ENCODE results near the gene LIPT2. TPM values are rescaled to one million over a fixed set of nuclear protein-coding genes. Genes with fewer than 3 reads are reported as not detected.

Gene LIPT2
- total RNA-seq, 4 donors from 2014 or later: 0.45 to 3.4 (median 3.1) TPM

GRCh38 chr11:74490941-74491340 lies 2.6 kb downstream of the LIPT2 start:
- ATAC-seq: no peak
- 79 to 87% methylated on average over 3 to 4 of the region's 4 CpGs for WGBS, 2 donors (ENCODE audit: low coverage in 1 of 2)
- Histone ChIP-seq H3K27me3 (no peaks in the 10 kb centered on the region), H3K4me3 (no peak overlapping the region), H3K4me1 (peaks cover 0 to 17% (median 3%) of the 10 kb centered on the region in 3 donors), H3K27ac (no peak overlapping the region), H3K36me3 (no peaks in the 10 kb centered on the region), H3K9me3 (no peaks in the 10 kb centered on the region)
- TF ChIP-seq POLR2AphosphoS5 (IDR thresholded peaks at IDR 0.05): no peak
- no peak for TF ChIP-seq CTCF (IDR thresholded peaks at IDR 0.05)
- TF ChIP-seq POLR2A (IDR thresholded peaks at IDR 0.05): no peak
- no peak for TF ChIP-seq EP300 (IDR thresholded peaks at IDR 0.05)

- no peaks in the 10 kb centered on the region for H3K9me3 ChIP-seq
- no peak for ATAC-seq
- TF ChIP-seq EP300 (IDR thresholded peaks at IDR 0.05) (no peak), POLR2A (IDR thresholded peaks at IDR 0.05) (no peak), CTCF (IDR thresholded peaks at IDR 0.05) (no peak), POLR2AphosphoS5 (IDR thresholded peaks at IDR 0.05) (no peak)
- H3K4me3 ChIP-seq: no peak overlapping the region
- no peak overlapping the region for H3K27ac ChIP-seq
- H3K4me1 ChIP-seq: peaks cover 0 to 8% (median 0%) of the 10 kb centered on the region in 3 donors
- no peaks in the 10 kb centered on the region for H3K36me3 ChIP-seq
- no peaks in the 10 kb centered on the region for H3K27me3 ChIP-seq
- 60 to 75% methylated on average over 1 of the region's 1 CpG for WGBS, 2 donors (ENCODE audit: low coverage in 1 of 2)
Measured at GRCh38 chr11:74487875-74488274, 5.6 kb downstream of the LIPT2 start.

DNA sequence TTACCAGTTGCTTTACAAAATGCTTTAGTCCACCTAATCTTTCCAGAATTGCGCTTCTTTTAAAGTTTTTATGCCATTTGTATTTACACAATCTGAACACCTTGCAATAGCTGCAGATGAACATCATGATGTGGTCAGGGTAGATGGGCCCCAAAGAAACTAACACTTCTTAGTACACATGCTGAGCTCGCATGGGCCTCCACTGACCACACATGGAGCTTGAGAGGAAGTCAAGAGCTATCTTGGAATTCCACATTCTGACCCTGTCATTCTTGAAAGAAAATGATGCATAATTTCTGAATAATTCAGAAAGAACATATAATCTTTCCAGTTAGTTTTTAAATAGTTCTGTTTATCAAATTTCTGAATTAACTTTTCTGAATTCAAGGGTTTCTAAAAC lies 7.7 kb downstream of the LIPT2 start:
- Histone ChIP-seq H3K27ac (no peak overlapping the region), H3K27me3 (no peaks in the 10 kb centered on the region), H3K9me3 (no peaks in the 10 kb centered on the region), H3K4me3 (no peak overlapping the region), H3K4me1 (no peaks in the 10 kb centered on the region), H3K36me3 (no peaks in the 10 kb centered on the region)
- TF ChIP-seq POLR2AphosphoS5 (IDR thresholded peaks at IDR 0.05) (no peak), POLR2A (IDR thresholded peaks at IDR 0.05) (no peak), CTCF (IDR thresholded peaks at IDR 0.05) (no peak), EP300 (IDR thresholded peaks at IDR 0.05) (no peak)
- WGBS, 2 donors (ENCODE audit: low coverage in 1 of 2): 78 to 85% methylated on average over 1 to 2 of the region's 2 CpGs
- no peak for ATAC-seq

DNA sequence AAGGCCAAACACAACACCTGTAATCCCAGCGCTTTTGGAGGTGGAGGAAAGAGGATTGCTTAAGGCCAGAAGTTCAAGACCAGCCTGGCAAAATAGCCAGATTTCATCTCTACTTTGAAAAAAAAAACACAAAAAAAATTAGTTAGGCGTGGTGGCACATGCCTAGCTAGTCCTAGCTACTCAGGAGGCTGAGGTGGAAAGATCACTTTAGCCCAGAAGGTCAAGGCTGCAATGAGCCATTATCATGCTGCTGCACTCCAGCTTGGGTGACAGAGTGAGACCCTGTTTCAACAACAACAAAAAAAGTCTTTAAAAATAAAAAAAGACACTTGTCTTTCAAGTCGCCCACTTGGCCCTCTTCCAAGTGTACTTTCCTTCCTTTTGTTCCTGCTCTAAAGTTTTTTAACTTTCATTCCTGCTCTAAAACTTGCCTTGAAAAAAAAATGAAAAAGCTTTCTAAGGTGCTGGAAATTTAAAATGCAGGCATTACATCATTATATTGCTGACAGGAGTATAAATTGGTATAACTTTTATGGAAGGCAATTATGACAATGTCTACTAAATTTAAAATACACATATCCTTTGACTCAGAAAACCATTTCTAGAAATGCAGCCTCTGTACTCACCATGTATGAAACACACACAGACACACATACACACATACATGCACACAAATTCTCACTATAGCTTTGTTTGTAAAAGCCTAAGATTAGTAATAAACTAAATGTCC lies 12.7 kb downstream of the LIPT2 start:
- no peak for TF ChIP-seq POLR2AphosphoS5 (IDR thresholded peaks at IDR 0.05)
- TF ChIP-seq POLR2A (IDR thresholded peaks at IDR 0.05): no peak
- TF ChIP-seq CTCF (IDR thresholded peaks at IDR 0.05): no peak
- no peak for TF ChIP-seq EP300 (IDR thresholded peaks at IDR 0.05)
- Histone ChIP-seq H3K9me3 (no peaks in the 10 kb centered on the region), H3K27ac (no peak overlapping the region), H3K4me3 (no peak overlapping the region), H3K27me3 (no peaks in the 10 kb centered on the region), H3K4me1 (no peaks in the 10 kb centered on the region), H3K36me3 (no peaks in the 10 kb centered on the region)
- WGBS, 2 donors (ENCODE audit: low coverage in 1 of 2): 54 to 62% methylated on average over 3 of the region's 3 CpGs
- ATAC-seq: no peak

DNA sequence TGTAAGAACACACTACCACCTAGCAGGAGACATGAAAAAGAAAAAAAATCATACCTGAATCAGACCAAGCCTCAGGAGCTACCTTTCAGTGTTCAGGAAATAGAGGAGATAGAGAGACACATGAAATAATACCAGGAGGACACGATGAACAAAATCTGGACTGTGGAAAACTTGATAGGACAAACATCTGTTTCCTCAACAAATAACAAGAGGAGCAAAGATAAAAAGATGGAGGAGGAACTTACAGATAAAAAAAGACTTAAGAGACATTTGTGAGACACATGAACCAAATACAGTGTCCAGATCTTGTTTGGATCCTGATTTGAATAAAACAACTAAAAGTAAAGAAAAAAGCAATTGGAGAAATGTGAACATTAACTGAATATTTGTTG lies 13.8 kb downstream of the LIPT2 start:
- 29 to 60% methylated on average over 1 of the region's 1 CpG for WGBS, 2 donors (ENCODE audit: low coverage in 1 of 2)
- no peaks in the 10 kb centered on the region for H3K9me3 ChIP-seq
- H3K4me3 ChIP-seq: no peak overlapping the region
- no peak overlapping the region for H3K27ac ChIP-seq
- H3K27me3 ChIP-seq: no peaks in the 10 kb centered on the region
- H3K4me1 ChIP-seq: no peaks in the 10 kb centered on the region
- ATAC-seq: no peak
- TF ChIP-seq POLR2AphosphoS5 (IDR thresholded peaks at IDR 0.05) (no peak), CTCF (IDR thresholded peaks at IDR 0.05) (no peak), POLR2A (IDR thresholded peaks at IDR 0.05) (no peak), EP300 (IDR thresholded peaks at IDR 0.05) (no peak)
- no peaks in the 10 kb centered on the region for H3K36me3 ChIP-seq
